ENCODE results near the gene SPATA9.
"Not testable (repeated sequence)": the region's sequence is repeated elsewhere in the genome, so short reads cannot be mapped to it uniquely, and the experiment has no call there.

SPATA9 gene

DNA sequence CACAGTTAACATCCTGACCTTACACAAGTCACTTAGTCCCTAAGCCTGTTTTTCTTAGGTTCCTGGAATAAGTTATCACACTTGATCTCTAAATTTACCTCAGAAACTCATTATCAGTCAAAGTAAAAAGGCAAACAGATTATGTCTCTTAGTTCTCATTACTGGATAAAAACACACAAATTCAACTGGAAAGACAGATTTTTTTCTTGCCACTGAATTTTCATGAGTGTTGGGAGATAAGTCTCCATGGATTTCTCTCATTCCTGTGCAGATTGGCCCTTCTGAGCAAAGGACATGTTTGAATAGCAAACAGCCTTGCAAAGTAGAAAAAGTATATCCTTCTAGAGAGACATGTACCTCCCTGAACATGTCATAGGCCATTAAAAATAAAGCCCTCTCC is 10.2 kb downstream of the SPATA9 start:
- no peak for DNase-seq

DNA sequence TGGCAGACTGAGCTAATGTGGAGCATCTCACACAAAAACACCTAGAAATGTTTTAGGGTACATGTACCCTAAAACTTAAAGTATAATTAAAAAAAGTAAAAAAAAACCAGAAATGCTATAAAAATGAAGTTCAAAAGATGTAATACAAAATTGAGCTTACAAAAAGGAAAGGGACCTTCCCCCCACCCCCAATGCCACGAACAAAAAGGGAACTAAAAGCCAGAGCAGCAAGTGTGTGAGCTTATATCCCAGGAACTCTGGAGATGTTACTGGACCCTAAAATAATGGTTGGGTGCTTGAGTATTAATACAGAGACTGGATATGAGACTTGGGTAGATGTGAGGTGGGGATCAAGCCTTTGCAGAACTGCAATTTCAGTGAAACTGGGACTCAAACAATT is 11.0 kb downstream of the SPATA9 start:
- no peak for DNase-seq

DNA sequence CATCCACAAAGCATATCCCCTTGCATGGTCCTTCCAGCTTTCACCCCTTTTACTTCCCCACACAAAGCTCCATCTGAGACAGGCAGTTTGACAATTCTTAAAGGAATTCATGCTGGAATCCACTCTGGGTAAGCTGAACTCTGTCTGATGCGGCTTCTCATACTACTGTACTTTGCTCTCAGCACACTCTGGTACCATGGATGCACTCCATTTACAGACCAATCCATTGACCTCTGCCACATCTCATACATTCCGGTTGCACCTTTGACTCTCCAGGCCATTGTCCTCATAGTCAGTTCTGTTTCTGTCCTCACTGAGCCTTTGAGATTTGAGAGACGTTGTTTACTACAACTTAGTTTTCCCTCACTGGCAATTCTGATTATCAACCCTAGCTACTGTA is 12.2 kb downstream of the SPATA9 start:
- DNase-seq = no peak

DNA sequence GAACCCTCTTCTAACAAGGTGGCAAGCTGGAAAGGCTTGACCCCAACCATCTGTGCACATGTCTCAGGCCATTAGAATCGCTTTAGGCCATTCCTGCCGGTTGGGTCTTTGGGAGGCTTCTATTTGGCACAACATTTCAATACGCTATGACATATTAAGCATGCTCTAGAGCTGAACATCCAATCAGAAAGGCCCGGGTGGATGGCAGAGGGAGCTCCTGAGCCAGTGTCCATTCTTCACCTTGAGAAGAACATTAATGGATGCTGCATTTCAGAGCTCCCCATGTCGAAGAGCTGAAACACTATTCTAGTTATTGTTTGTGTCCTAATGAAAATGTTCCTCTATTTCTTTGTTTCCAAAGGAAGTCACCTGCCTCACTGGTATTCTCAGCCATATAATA is 12.8 kb downstream of the SPATA9 start:
- no peak for DNase-seq

DNA sequence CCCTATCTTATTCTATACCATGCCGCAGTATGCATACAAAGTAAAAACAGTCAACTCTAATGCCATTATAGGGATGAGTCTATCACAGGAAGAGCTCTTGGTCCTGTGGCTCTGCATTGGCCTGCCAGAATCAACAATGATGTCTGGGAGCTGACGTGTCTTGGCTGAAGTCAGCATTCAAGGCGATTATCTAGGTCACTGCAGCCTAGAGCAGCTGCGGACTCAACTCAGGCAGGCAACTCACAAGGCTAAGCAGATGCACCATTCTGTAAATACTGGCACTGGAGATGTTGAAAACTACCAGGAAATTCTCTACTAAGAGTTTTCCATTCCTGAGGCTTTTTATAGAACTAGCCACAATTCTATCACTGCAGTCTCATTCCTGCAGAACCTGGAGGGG is 13.3 kb downstream of the SPATA9 start:
- no peak for DNase-seq

DNA sequence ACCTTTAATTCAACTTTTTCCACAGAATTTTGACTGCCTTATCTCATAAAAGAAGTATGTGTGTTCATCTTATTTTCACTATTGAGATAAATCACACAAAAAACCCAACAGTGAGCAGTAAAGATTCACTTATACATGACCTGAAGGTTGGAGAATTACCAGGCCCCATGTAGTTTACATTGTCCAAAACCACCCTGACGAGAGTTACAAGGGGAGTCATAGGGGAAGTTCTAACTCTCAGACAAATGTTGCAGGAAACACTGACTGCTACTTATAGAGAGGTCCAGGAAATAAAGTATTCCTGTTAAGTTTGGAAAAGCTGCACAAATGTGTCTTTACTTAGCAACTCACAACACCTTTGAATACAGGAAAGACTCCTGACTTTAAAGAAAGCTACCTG is 14.1 kb downstream of the SPATA9 start:
- DNase-seq = no peak

DNA sequence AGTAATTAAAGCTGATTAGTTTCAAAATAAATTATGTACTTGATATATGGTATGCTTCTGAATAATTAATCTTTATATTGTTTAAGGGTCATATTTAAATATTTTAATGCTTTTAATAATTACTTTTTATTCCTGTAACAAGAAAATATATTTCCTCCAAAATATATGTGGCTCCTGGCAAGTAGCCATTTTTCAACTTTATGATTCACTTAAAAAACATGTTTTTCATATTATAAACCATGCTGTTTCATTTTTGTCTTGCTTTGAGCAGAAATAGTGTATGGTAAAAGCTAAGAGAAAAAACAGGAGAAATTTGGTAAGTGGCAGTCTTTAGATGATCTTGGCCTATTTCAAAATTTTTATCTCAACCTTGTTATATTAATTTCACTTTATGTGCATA is 14.6 kb downstream of the SPATA9 start:
- DNase-seq = no peak

DNA sequence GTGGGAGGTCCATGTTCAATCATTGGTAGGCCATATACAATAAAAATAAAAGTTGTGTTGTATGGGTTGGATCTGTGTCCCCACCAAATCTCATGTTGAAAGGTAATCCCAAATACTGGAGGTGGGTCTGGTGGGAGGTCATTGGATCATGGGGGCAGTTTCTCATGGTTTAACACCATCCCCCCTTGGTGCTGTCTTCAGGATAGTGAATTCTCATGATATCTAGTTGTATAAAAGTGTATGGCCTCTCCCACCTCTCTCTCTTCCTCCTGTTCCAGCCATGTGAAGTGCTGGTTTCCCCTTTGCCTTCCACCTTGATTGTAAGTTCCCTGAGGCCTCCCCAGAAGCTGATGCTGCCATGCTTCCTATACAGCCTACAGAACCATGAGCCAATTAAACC is 15.1 kb downstream of the SPATA9 start:
- no peak for DNase-seq

DNA sequence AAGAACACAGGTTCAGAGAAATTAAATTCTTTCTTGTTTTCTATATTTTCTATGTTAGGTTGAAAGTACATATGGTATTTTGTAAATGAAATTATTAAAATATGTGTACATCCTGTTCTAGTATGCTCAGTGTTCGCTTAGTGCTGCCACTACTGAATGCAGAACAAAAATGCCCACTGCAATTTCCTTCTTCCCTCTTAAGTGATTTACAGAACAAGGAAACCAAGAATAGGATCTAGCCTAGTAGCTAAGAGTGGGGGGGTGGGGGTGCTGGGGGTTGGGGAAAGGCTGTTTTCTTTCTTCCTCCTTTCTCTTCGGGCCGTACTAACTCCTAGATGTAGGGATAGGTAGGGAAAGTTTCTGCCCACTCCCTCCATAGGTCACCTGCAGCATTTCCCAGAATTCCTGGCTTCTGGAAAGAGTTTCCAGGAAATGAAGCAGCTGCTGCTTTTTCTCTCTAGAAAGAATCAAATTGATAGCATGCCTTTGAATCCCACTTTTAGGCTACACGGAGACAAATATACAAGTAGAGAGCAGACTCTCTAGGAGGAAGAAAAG is 15.7 kb downstream of the SPATA9 start:
- DNase-seq = no peak

DNA sequence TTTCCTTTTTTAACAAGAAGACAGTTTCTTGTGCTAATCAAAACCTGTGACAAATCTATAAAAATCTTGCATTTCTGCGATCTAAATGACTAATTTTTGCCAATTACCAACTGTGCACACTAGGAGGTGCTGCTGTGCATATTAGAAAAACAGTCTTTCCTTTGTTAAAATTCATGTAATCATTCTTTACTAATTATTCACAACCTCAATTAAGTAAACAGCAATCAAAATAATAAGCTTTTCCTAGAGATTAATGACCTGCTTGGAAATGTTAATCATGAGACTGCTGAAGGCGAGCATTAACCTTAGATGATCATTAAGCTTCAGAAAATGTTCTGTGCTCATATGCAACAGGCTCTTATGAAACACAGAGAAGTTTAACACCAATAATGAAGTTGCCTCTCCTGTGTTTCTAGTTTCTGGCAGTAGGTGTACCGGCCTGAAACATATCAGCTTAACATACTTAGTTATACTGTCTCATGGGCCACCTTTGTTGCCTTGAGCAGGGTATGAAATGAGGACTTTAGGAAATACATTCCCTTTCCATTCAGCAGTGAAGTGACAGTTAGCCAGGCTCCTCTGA is 18.5 kb downstream of the SPATA9 start:
- peak in 1 of 2 donors; percentile 46 for DNase-seq

DNA sequence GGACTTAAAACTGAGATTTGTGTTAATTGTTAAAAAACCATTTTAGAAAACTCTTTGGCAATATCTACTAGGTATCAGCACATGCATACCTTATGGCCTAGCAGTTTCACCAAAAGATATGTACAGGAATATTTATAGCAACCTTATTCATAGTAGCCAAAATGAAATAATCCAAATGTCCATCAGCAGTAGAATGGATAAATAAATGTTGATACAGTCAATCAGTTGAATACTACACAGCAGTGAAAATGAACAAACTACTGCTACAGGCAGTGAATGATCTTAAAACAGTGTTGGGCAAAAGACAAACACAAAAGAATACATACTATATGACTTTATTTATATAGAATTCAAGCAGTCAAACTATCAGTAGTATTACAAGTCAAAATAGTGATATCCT is 19.8 kb downstream of the SPATA9 start:
- DNase-seq = no peak

DNA sequence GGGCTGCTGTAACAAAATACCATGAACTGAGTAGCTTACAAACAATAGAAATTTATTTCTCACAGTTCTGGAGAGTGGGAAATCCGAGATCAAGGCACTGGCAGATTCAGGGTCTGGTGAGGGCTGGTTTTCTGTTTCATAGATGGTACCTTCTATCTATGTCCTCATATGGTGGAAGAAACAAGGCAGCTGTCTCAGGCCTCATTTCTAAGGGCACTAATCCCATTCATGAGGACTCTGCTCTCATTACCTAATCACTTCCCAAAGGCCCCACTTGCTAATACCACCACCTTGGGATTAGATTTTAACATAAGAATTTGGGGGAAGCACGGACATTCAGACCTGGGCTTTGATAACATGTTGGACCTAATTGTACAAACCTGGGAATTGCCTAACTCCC is 22.7 kb downstream of the SPATA9 start:
- no peak for DNase-seq

DNA sequence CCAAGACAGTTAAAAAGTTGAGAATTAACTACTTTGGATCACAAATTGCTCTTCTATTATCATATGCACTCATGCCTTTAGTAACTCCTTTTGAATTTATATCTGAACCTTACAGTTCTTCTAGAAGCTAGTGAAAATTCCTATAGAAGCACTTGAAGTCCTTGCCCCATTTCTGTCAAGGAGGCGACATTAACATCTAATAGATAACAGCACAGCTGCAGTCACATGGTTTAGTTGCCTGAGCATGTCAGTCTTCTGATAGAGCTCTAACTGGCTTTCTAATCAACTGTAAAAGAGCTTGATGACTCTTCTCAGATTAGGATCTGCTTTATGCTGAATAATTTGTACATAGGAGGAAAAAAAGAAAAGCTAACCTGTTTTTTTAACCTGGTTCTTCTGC is 27.2 kb downstream of the SPATA9 start:
- no peak for DNase-seq

DNA sequence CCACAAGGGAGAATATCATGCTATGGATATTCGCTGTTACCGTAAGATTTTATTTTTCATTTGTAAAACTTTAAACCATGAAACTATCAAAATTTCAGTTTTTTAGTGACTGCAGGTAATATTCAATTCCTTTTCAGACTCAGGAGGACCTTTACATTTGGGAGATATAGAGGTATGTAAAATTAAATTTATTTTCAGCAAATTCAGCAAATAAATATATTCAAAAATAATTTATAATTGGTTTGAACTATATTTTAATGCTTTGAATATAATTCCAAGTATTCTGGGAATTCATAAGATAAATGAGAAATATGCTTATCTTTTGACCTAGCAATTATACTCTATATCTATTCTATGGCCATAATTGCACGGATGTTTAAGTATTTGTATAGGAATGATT is 28.6 kb downstream of the SPATA9 start:
- DNase-seq = no peak

DNA sequence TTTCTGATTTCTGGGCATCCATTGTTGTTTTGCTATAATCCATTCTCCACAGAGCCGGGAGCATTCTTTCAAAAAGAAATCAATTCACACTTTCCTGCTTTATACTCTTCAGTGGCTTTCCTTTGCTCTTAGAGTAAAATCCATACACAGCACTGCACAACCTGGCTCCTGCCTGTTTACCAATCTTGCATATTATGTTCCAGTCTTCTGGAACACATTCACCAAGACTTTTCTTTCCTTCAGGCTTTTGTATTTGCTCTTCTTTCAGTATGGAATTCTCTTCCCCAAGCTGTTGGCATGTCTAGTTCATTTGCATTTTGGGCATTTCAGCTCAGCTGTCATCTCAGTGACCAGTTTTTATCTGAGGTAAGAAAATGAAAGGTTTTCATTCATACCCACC is 29.9 kb downstream of the SPATA9 start:
- no peak for DNase-seq

DNA sequence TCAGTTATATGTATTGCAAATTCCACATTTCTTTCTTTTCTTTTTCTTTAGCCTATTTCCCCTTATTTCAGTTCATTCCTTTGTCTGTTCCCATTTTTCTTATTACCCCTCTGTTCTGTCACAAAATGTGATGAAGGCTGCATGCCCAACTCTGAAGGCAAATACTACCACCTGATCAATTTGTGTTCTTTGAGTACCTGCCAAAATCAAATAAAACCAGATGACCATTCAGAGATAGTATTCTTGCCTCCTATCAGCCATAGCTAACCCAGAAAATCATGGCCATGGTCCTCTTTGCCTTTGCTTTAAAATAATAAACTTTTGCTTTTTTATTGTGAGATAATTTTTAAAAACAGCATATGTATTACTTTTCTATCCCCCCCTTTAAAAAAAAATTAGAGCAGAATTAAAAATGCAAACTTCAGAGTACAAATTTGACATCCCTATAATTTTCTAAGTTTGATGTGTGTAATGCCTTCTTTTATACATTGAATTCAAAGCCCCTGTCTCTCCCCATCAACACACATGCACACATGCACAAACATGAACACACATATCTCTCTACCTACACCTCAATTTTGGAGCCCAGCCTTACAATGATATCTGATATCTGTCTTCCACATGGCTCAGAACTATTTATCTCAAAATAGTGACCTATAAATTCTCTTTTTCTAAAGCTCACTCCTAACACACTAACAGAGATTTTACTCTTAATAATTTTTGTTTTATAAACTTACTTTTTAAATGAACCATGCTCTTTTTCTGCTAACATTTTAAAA is 32.8 kb downstream of the SPATA9 start:
- no peak for DNase-seq

DNA sequence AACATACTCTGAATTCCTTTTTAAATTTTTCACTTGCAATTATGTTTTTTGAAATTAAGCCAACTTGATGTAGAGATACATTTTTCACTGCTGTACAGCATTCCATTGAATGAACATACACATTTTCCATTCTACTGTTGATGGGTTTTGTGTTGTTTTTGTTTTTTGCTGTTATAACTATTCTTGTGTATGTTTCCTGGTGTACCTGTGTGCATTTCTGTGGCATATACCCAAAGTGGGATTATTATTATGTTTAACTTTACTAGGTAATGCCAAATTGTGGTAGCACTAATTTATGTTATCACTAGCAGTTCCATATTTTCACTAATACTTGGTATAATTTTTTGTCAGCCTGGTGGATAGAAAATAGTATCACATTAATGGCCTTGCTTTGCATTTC is 33.5 kb downstream of the SPATA9 start:
- DNase-seq = no peak

DNA sequence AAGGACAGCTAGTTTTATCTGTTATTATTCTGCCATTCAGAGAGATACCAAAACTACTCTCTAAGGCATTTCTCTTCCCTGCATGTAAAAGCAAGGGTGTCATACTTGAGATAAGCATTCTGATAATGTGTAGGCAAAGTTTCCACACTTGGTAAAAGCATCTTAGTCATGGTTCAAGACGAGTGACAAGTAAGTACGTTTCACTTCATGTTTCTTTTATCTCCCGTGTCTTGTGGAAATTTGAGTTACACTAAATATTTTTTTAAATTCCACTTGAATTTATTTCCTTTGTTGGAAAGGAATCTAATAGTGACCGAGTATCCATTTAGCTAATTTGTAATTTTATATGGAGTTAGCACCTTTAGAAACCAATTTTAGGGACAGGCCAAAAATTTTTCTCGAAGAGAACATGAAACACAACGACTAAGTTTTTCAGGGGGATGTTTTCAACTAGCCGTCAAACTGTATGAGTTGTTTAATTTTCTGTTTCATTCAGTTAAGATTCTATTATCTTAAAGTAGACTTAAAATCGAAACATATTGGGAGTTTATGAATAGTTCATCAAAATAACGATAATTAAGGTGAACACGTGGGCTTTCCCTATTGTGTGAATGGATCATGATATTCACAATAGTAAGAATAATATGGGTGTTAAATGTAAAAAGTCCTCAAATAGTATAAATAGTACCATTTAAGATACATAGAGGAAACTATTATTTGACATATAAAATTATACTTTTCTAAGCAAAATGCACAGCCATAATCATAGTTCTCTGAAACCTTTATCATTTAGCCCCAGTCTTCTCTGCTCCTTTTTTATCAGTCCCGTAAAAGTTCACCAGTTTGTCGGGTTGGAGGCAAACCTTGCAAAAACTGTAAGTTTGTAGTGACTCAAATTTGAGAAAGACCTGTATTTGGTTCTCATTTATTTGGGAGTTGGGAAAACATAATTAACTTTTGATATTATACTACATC is 34.6 kb downstream of the SPATA9 start:
- no peak for DNase-seq

DNA sequence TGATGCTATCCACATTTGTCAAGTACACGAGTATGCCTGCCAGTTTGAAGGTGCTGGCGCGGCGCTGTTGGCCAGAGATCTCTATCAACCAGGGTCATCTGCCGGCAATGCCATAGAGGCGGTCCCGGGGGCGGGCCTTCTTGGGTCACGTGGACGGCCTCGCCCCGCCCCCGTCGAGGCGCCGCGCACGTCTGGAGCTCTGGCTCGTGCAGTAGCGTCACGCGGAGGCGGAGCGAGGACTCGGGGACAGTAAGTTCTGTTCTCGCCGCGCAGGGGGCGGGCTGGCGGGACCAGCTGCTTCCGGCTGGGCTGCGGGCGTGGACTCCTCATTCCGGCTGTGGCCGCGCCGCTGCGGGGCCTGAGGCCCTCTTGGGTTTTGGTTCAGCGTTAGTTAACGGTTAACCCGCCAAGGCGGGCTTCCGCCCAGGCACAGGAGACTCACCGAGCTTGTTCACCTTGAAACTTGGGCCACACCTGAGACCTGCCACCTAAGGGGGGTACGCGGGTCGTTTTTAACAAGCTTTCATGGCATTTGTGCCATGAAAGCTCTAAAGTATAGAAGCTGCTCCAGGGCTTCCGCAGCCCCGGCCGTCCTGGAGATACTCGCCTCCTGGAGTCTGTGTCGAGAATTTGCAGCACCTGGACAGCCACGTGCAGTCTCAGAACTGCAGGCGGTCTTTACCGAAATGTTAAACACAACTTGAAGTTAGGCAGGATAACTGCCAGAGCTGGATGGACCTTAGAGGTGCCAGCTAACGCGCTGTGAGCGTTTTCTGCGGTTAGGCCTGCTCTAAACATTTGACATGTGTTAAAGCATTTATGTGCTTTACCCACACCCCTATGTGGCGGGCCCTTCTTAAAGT is 36.0 kb downstream of the SPATA9 start, which contains the start of gene RFESD:
TSS of gene RFESD (plus strand) at position 209 of the 863 bp plus-strand sequence. CDS start 5,495 bp downstream, outside the sequence.
- peak; percentile 94 to 96 for DNase-seq

DNA sequence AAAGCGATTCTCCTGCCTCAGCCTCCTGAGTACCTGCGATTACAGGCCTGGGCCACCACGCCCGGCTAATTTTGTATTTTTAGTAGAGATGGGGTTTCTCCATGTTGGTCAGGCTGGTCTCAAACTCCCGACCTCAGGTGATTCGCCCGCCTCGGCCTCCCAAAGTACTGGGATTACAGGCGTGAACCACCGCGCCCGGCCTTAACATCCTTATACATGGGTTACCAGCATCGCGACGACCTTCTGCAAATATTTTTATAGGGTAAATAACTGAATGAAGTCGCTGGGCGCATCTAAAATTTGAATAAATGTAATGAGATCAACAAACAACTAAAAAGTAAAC is 36.6 kb downstream of the SPATA9 start:
- DNase-seq = not testable (repeated sequence)

DNA sequence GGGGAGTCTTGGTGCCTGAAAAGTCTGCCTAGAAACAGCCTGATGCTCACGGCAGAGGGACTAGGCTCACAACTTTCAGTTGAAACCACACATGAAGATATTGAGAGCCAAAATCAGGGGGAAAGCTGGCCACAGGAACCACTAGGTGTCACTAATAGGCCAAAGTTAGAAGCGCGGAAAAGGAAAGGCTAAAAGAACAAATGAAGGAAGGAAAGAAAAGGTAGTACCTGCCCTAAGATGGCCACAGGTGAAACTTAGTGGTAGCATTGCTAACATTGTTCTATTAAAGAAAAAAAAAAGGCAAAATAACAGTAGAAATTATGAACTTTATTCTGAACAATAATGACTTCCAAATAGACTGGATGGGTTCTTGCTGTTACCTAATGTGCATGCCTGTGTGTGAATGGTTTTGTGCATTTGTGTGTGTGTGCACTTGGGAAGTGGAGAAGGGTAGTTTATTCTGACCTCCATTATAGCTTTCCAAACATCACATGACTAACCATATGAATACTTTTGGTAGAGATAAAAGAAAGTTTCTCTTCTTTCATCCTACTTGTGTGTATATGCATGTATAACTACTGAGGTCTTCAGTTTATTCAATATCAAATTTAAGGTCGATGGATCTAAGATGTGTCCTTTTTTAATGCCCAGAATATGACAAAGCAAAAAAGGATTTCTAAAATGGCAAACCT is 38.3 kb downstream of the SPATA9 start:
- DNase-seq = peak; percentile 42 to 72

DNA sequence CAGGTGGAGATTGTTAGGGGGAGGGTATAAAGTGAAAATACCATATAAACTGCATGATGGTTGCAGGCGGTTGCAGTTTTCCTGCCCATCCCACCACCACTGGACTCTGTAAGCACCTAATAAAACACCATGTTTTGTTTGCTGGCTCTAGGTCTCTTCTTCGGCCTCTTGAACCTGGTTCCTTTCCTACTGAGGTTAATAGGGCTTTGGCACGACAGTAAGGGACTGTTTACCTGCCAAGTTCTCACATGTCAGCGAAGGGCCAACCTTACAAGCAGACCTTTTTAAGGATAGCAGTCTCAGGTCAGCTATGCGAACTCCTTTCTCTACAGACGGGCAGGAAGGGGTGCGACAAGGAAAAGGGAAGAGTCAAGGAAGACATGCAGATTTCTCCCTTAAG is 39.6 kb downstream of the SPATA9 start:
- DNase-seq = no peak

All from CD4-positive, alpha-beta T cell treated with Interleukin-1 beta for 1 hour (primary cell).